CD4-positive, CD25-positive, alpha-beta regulatory T cell (primary cell): ENCODE measurements around the gene HIRA. TPM values are rescaled to one million over a fixed set of nuclear protein-coding genes. Genes with fewer than 3 reads are reported as not detected.

Experiments
- ATAC-seq, 2 donors: fragments of 150-1000 bp; cut with Tn5 transposase; one replicate each; pipeline ENCODE4 v1.10.0; 2021; ENCODE audit warnings: low read depth in 2 of 2, moderate number of reproducible peaks in 2 of 2, moderate library complexity in 1 of 2
- DNase-seq, 3 donors: peaks; one replicate each; pipeline versions ENCODE4 v3.0.0 to v3.0.0-alpha.2; 2012 to 2022; ENCODE audit warnings: mixed read lengths in 1 of 3
- H3K27ac ChIP-seq: one replicate; pipeline ENCODE4 v1.7.0; 2013; ENCODE audit warnings: mild to moderate bottlenecking, low read length; ENCODE audit not compliant: insufficient read depth, poor library complexity, severe bottlenecking
- H3K27me3 ChIP-seq: one replicate; pipeline ENCODE4 v1.7.0; 2013; ENCODE audit warnings: low read length; ENCODE audit not compliant: control insufficient read depth, insufficient read depth
- H3K36me3 ChIP-seq: one replicate; pipeline ENCODE4 v1.7.0; 2013; ENCODE audit warnings: mild to moderate bottlenecking, low read length, moderate library complexity; ENCODE audit not compliant: control insufficient read depth, insufficient read depth
- H3K4me1 ChIP-seq: 2 replicates; pipeline ENCODE4 v1.7.0; 2013; ENCODE audit warnings: mild to moderate bottlenecking, low read length; ENCODE audit not compliant: insufficient read depth, control insufficient read depth, poor library complexity, severe bottlenecking
- H3K4me3 ChIP-seq: one replicate; pipeline ENCODE4 v1.7.0; 2013; ENCODE audit warnings: low read depth, mild to moderate bottlenecking, low read length, moderate library complexity
- H3K9me3 ChIP-seq, 2 experiments: 1 replicate in 1 of 2; 2 replicates in 1 of 2; pipeline ENCODE4 v1.7.0; 2013; ENCODE audit warnings: low read length in 2 of 2, mild to moderate bottlenecking in 1 of 2, moderate library complexity in 1 of 2; ENCODE audit not compliant: control insufficient read depth in 2 of 2
- H3K27ac Mint-ChIP-seq, 3 donors: one replicate each; pipeline ENCODE4 v1.8.0; 2020 to 2022; ENCODE audit warnings: mild to moderate bottlenecking in 3 of 3, mixed read lengths in 3 of 3, moderate library complexity in 2 of 3
- H3K27me3 Mint-ChIP-seq: one replicate; pipeline ENCODE4 v1.8.0; 2022; ENCODE audit warnings: mild to moderate bottlenecking, mixed read lengths
- H3K36me3 Mint-ChIP-seq: one replicate; pipeline ENCODE4 v1.8.0; 2020; ENCODE audit warnings: mixed read lengths
- H3K4me1 Mint-ChIP-seq, 4 donors: one replicate each; pipeline ENCODE4 v1.8.0; 2020 to 2022; ENCODE audit warnings: mixed read lengths in 4 of 4, mild to moderate bottlenecking in 1 of 4
- H3K4me3 Mint-ChIP-seq, 4 donors: one replicate each; pipeline ENCODE4 v1.8.0; 2020 to 2022; ENCODE audit warnings: mild to moderate bottlenecking in 4 of 4, mixed read lengths in 4 of 4, moderate library complexity in 3 of 4
- H3K9me3 Mint-ChIP-seq, 7 donors: one replicate each; pipeline ENCODE4 v1.8.0; 2020 to 2022; ENCODE audit warnings: mixed read lengths in 7 of 7, mild to moderate bottlenecking in 3 of 7, moderate library complexity in 2 of 7
- polyA plus RNA-seq, 4 donors: library from polyadenylated mRNA; unstranded; fragments of 300-500 nt; fragmentation: Illumina TruSeq; gene quantifications; one replicate each; pipeline ENCODE4 v1.2.3, GENCODE V29; 2021
- total RNA-seq: library from RNA; stranded (reverse); gene quantifications from one replicate; pipeline ENCODE4 v1.2.3, GENCODE V29; 2022

The HIRA gene
- total and polyA plus RNA-seq, 5 donors from 2014 or later, result 1.4 to 30.2 (median 3.0) TPM

DNA sequence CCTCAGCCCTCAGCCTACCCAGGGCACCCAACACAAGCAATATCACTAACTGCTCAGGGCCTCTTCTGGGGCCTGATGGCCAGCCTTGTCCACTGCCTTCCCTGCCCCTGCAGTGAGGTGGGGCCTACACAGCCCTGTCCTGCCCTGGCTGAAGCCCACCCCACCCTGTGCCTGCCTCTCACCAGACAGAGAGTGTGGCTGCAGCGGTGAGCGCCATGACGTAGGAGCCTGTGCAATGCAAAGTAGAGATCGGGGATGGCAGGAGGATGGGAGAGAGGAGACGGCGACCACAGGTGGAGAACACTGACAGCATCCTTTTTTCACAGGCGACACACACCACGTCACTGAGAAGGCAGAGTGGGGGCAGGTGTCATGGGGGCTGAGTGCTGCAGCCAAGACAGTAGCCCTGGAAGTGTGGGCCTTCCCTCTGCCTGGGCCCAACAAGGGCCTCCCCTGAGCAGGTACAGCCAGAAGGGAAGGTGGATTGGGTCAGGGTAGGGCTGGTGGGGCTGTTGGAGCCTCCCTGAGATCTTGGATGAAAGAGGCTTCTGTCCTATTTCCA lies 74.7 kb downstream of the HIRA start:
- H3K27ac ChIP-seq, result no peak overlapping the region
- no peaks in the 10 kb centered on the region for H3K27me3 ChIP-seq
- H3K4me3 ChIP-seq, result no peak overlapping the region
- no peak overlapping the region for H3K4me3 Mint-ChIP-seq
- ATAC-seq (no peak), DNase-seq (no peak)
- no peaks in the 10 kb centered on the region for H3K4me1 Mint-ChIP-seq
- peaks cover 38% of the 10 kb centered on the region for H3K36me3 Mint-ChIP-seq
- no peaks in the 10 kb centered on the region for H3K27me3 Mint-ChIP-seq
- peaks cover 91% of the 10 kb centered on the region for H3K36me3 ChIP-seq
- no peaks in the 10 kb centered on the region for H3K4me1 ChIP-seq
- no peaks in the 10 kb centered on the region for H3K9me3 ChIP-seq
- H3K9me3 Mint-ChIP-seq, result no peaks in the 10 kb centered on the region
- no peak overlapping the region for H3K27ac Mint-ChIP-seq

GRCh38 chr22:19355413-19356157 lies 75.9 kb downstream of the HIRA start:
- Mint-ChIP-seq H3K9me3 (no peaks in the 10 kb centered on the region), H3K4me1 (no peaks in the 10 kb centered on the region), H3K27me3 (no peaks in the 10 kb centered on the region), H3K4me3 (no peak overlapping the region), H3K27ac (no peak overlapping the region), H3K36me3 (peaks cover 44% of the 10 kb centered on the region)
- Histone ChIP-seq H3K4me3 (no peak overlapping the region), H3K27me3 (no peaks in the 10 kb centered on the region), H3K27ac (no peak overlapping the region), H3K9me3 (no peaks in the 10 kb centered on the region), H3K36me3 (peaks cover 88% of the 10 kb centered on the region), H3K4me1 (no peaks in the 10 kb centered on the region)
- no peak for ATAC-seq
- DNase-seq, result no peak

- Mint-ChIP-seq H3K36me3 (peaks cover 52% of the 10 kb centered on the region), H3K4me1 (no peaks in the 10 kb centered on the region), H3K27me3 (no peaks in the 10 kb centered on the region), H3K9me3 (peaks cover 0 to 2% (median 0%) of the 10 kb centered on the region in 7 donors), H3K4me3 (no peak overlapping the region), H3K27ac (no peak overlapping the region)
- ATAC-seq, result no peak
- Histone ChIP-seq H3K27me3 (no peaks in the 10 kb centered on the region), H3K4me1 (no peaks in the 10 kb centered on the region), H3K9me3 (no peaks in the 10 kb centered on the region), H3K36me3 (peaks cover 88% of the 10 kb centered on the region), H3K4me3 (no peak overlapping the region), H3K27ac (no peak overlapping the region)
- DNase-seq, result no peak
These were observed 77.3 kb downstream of the HIRA start for GRCh38 chr22:19354201-19354600.

DNA sequence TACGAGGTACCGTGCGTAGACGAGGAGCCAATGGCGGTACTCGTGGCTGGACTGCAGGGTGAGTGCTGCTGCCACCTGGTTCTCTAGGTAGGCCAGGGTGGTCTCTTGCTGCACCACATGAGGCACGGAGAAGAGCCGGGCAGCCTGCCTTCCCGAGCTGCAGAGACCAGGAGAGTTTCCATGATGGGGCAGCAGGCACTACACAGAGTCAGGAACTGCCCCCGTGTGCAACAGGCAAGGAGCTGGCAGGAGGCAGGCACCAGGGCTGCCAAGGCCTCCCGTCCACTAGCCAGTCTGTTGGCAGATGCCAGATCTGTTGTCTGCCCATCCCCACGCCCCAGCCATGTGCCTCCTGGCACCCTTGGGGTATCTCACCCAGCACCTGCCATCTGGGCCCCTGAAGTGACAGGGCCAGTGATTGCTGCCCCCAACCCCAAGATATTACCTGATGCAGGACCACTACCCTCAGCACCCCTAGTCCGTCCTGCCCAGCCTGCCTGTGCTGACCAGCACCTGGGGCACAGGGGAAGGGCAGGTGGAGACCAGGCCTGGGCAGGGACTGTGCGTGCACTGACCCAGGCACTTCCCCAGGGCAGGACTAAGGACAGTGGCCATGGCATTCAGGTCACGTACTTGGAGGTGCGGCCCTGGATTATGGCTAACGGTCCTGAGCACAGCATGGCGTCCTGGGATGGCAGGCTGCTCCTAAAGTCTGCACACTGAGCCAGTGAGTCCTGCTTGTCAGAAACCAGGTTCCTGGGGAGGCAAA lies 78.0 kb downstream of the HIRA start:
- H3K4me3 Mint-ChIP-seq, result no peak overlapping the region
- no peaks in the 10 kb centered on the region for H3K4me1 Mint-ChIP-seq
- Histone ChIP-seq H3K4me1 (no peaks in the 10 kb centered on the region), H3K27me3 (no peaks in the 10 kb centered on the region), H3K27ac (no peak overlapping the region), H3K4me3 (no peak overlapping the region), H3K36me3 (peaks cover 85% of the 10 kb centered on the region), H3K9me3 (no peaks in the 10 kb centered on the region)
- no peaks in the 10 kb centered on the region for H3K27me3 Mint-ChIP-seq
- no peak overlapping the region for H3K27ac Mint-ChIP-seq
- H3K36me3 Mint-ChIP-seq, result peaks cover 51% of the 10 kb centered on the region
- ATAC-seq (no peak), DNase-seq (no peak)
- peaks cover 0 to 2% (median 0%) of the 10 kb centered on the region in 7 donors for H3K9me3 Mint-ChIP-seq

GRCh38 chr22:19352766-19353165 lies 78.8 kb downstream of the HIRA start:
- H3K27ac ChIP-seq, result no peak overlapping the region
- Mint-ChIP-seq H3K27ac (no peak overlapping the region), H3K27me3 (no peaks in the 10 kb centered on the region), H3K36me3 (peaks cover 49% of the 10 kb centered on the region), H3K9me3 (peaks cover 0 to 2% (median 0%) of the 10 kb centered on the region in 7 donors), H3K4me1 (no peaks in the 10 kb centered on the region), H3K4me3 (no peak overlapping the region)
- H3K27me3 ChIP-seq, result no peaks in the 10 kb centered on the region
- DNase-seq, result no peak
- ATAC-seq, result no peak
- no peaks in the 10 kb centered on the region for H3K4me1 ChIP-seq
- peaks cover 84% of the 10 kb centered on the region for H3K36me3 ChIP-seq
- H3K9me3 ChIP-seq, result no peaks in the 10 kb centered on the region
- no peak overlapping the region for H3K4me3 ChIP-seq

GRCh38 chr22:19352217-19352616 lies 79.3 kb downstream of the HIRA start:
- Histone ChIP-seq H3K4me3 (no peak overlapping the region), H3K27ac (no peak overlapping the region), H3K9me3 (no peaks in the 10 kb centered on the region), H3K36me3 (peaks cover 80% of the 10 kb centered on the region), H3K4me1 (no peaks in the 10 kb centered on the region), H3K27me3 (no peaks in the 10 kb centered on the region)
- H3K36me3 Mint-ChIP-seq, result peaks cover 52% of the 10 kb centered on the region
- H3K4me3 Mint-ChIP-seq, result no peak overlapping the region
- no peak for DNase-seq
- no peaks in the 10 kb centered on the region for H3K4me1 Mint-ChIP-seq
- ATAC-seq, result no peak
- H3K9me3 Mint-ChIP-seq, result peaks cover 0 to 2% (median 0%) of the 10 kb centered on the region in 7 donors
- H3K27ac Mint-ChIP-seq, result peak overlapping the region in 1 of 3 donors; percentile 14
- no peaks in the 10 kb centered on the region for H3K27me3 Mint-ChIP-seq

- H3K9me3 Mint-ChIP-seq, result peaks cover 0 to 2% (median 0%) of the 10 kb centered on the region in 7 donors
- H3K27ac Mint-ChIP-seq, result peak overlapping the region in 2 of 3 donors; percentile 14 to 84
- no peak for DNase-seq
- H3K27me3 Mint-ChIP-seq, result no peaks in the 10 kb centered on the region
- Histone ChIP-seq H3K9me3 (no peaks in the 10 kb centered on the region), H3K27me3 (no peaks in the 10 kb centered on the region), H3K27ac (no peak overlapping the region), H3K36me3 (peaks cover 77% of the 10 kb centered on the region), H3K4me3 (no peak overlapping the region), H3K4me1 (no peaks in the 10 kb centered on the region)
- no peaks in the 10 kb centered on the region for H3K4me1 Mint-ChIP-seq
- peaks cover 55% of the 10 kb centered on the region for H3K36me3 Mint-ChIP-seq
- no peak for ATAC-seq
- no peak overlapping the region for H3K4me3 Mint-ChIP-seq
These were observed 79.9 kb downstream of the HIRA start for GRCh38 chr22:19351604-19352003.
